Left colon (tissue), 2 donors: Measurements from ENCODE around the gene ABCC3. TPM values are rescaled to one million over a fixed set of nuclear protein-coding genes. Genes with fewer than 3 reads are reported as not detected.
"Not testable (repeated sequence)": the region's sequence is repeated elsewhere in the genome, so short reads cannot be mapped to it uniquely, and the experiment has no call there.

ENCODE experiments used
- ATAC-seq: fragments of 200-7000 bp; cut with Tn5 transposase; one replicate; pipeline ENCODE4 v1.9.1; 2020; ENCODE audit warnings: mild to moderate bottlenecking, moderate library complexity
- DNase-seq, 2 donors: peaks; one replicate each; pipeline ENCODE4 v3.0.0-alpha.2; 2020
- intact Hi-C, 2 donors: fragments of 100-400 bp; cut with DNase I in 1 of 2; cut with micrococcal nuclease in 1 of 2; formaldehyde crosslinking; loops; one replicate each; pipeline versions ENCODE4 v1.11.2 to v1.14.0; 2022; cut with DNase I, micrococcal nuclease
- total RNA-seq, 2 donors: library from RNA; stranded (reverse); fragmentation: NEBNext Ultra II Directional; extraction: Animal tissue kit (Norgen Biotek cat#: 25700); gene quantifications; one replicate each; pipeline ENCODE4 v1.2.1, GENCODE V29; 2021
- donor health status: DM: no; HTN: no; CAD: no.
- donor health status: DM: yes; HTN: yes; CAD: no.

The ABCC3 gene
- total RNA-seq, 2 donors from 2014 or later: 251 to 373 TPM

DNA sequence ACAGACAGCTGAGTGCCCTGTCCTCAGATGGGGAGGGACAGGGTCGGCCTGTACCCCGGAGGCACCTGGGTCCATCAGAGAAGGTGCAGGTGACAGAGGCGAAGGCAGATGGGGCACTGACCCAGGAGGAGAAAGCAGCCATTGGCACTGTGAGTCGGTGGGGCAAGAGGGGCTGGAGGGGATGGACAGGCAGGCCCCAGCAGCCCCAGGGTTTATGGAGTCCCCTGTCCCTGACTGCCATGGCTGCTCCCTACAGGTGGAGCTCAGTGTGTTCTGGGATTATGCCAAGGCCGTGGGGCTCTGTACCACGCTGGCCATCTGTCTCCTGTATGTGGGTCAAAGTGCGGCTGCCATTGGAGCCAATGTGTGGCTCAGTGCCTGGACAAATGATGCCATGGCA lies 40.9 kb downstream of the ABCC3 start:
- DNase-seq (peak; percentile 80 to 86), ATAC-seq (peak; percentile 83)
- intact Hi-C loops: no loop called here

DNA sequence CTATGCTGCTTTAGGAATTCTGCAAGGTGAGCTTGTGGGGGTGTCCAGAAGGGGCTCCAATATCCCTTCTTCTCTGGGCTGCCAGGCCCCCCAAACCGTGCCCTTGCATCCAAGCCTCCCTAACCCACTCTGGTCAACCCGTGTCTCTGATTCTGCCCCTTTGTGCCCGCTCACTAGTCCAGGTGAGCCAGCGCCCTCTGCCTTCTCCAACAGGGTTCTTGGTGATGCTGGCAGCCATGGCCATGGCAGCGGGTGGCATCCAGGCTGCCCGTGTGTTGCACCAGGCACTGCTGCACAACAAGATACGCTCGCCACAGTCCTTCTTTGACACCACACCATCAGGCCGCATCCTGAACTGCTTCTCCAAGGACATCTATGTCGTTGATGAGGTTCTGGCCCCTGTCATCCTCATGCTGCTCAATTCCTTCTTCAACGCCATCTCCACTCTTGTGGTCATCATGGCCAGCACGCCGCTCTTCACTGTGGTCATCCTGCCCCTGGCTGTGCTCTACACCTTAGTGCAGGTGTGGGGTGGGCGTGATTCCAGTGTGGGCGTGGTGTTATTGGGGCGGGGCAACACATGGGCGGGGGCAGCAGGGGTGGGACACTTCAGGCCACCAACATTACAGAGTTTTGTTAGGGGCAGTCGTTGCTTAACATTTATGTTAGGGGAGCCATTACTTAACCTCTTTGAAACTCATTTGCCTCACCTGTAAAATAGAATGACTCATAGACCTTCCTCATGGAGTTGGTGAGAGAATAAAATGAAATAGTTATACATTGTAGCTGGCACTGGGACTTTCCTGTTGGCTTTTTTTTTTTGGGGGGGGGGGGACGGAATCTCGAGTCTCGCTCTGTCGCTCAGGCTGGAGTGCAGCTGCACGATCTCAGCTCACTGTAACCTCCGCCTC lies 41.6 kb downstream of the ABCC3 start:
- ATAC-seq: peak; percentile 35
- intact Hi-C loops: no loop called here
- peak in 1 of 2 donors; percentile 55 for DNase-seq

DNA sequence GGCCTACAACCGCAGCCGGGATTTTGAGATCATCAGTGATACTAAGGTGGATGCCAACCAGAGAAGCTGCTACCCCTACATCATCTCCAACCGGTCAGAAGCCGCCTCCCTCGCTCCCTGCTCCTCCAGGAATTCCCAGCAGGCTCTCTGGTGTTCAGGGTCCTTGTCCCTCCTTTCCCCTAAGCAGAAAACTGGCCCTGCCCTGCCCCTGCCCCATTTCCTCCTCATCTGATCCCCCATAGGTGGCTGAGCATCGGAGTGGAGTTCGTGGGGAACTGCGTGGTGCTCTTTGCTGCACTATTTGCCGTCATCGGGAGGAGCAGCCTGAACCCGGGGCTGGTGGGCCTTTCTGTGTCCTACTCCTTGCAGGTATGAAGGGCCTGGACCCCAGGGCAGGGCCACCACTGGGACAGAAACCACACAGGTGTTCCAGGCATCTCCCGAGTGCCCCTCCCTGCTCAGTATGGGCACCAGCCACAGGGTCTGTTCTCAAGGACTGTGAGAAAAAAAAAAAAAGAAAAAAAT lies 43.2 kb downstream of the ABCC3 start:
- ATAC-seq (no peak), DNase-seq (peak in 1 of 2 donors; percentile 4)
- intact Hi-C loops: no loop called here

DNA sequence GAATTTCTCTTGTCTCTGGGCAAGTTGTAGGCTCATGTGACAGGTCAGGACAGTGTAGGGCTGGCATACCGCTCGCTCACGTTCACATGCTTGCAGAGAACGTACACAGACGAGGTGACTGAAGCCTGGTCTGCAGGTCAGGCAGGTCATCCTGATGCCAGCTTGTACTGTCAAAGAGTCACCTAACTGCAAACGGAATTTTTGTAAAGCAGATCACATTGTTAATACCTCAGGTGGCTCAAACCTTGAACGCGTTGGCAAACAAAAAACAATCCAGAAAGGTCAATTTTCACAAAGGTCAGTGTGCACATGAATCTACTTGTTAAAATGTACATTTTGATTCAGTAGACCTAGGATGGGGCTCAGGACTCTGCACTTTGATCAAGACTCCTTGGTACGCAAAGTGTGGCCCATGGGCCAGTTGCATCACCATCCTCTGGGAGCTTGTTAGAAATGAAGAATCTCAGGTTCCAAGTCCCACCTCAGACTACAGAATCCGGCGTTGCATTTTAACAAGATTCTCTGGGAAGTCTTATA lies 44.4 kb downstream of the ABCC3 start:
- ATAC-seq: no peak
- intact Hi-C loops: no loop called here
- DNase-seq: no peak

DNA sequence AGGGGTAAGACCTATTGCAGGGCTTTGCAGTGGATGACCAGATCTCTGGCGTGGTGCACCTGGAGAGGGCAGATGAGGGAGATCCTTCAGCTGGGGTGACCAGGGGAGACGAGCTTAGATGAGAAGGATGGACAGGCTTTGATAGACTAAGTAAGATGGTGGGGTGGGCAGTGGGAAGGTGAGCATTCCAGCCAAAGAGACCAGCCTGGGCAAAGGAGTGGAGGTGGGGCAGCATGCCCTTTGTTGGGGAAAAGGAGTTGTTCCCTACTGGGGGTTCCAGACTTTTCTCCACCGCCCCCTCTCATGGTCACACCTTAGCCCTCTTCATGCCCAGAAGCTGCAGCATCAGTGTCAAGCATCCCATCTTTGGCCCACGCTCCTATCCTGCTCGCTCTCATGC lies 45.4 kb downstream of the ABCC3 start:
- ATAC-seq (no peak), DNase-seq (no peak)
- intact Hi-C loops: no loop called here

DNA sequence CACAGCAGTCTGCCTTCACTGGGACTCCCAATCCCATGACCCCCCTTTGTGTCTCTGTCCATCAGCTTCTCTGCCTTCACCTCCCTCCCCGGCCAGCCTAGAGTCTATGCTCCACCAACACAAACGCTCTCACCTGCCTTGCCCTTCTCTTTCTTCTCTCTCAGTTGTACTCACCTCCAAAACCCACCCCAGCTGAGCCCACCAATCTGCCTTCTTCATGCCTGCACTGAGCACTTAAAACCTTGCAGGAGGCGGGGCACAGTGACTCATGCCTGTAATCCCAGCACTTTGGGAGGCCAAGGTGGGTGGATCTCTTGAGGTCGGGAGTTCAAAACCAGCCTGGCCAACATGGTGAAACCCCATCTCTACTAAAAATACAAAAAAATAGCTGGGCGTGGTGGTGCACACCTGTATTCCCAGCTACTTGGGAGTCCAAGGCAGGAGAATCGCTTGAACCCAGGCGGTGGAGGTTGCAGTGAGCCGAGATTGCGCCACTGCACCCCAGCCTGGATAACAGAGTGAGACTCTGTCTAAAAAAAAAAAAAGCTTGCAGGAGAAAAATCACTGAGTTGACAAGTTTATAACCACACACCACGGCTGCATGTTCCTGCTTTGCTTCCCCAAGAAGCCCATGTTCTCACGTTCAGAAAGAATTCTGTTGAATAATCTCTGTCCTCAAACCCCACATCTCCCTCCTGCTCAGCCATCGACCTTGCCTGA lies 46.0 kb downstream of the ABCC3 start:
- DNase-seq, ATAC-seq, intact Hi-C loops: not testable (repeated sequence)

DNA sequence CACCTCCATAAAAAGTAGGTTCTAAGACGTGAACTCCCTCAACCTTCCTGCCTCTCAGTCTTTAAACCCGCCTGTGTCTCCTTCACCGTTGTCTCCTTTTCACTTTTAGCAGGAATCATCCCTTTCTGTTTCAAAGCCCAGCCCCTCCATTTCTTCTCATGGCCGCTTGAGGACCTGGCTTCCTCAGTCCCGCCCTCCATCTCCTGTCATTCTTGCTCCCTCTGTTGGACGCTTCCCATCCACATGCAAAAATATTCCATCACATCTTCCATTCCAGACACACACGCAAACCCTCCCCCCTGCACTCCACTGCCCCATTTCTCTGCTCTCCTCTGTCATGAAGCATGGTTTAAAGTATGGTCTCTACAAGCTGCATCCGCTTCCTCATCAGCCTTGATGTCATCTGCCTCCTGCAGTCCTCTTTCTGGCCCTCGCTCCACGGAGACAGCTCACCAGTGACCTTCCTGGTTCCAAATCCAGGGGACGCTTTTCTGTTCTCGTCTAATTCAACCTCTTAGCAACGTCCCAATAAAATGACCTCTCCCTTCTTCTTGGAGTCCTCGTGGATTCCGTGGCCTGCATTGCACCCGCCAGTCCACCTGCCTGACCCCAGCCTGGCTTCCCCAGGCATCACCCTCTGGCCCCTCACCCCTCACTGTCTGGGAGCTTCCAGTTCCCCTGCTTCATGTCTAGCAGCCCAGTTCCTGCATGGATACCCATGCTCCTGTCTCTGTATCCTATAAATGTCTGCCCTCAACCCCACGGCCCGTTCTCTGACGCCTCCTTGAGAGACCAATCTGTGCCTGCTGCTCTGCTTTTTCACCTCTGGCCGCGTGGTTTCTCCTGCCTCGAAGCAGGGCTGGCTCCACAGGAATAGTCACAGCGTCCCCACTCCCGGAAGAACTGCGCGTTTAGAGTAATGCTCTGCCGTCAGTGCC lies 46.9 kb downstream of the ABCC3 start:
- ATAC-seq (peak; percentile 33), DNase-seq (peak in 1 of 2 donors; percentile 54)
- intact Hi-C loops: no loop called here

DNA sequence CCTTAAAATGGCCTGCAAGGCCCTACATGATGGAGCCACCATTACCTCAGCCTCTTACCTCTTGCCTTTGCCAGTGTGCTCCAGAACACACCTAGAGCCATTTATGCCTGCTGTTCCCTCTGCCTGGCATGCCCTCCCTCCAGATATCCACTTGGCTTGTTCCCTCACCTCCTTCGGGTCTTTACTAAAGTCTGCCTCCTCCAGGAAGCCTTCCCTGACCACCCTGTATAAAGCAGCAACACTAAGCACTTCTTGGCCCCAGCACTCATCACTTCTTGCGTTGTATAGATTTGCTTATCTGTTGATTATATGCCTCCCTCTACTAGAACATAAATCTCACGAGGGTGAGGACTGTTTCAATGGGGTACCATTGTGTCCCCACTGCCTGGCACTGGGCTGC lies 47.8 kb downstream of the ABCC3 start:
- DNase-seq (no peak), ATAC-seq (no peak)
- intact Hi-C loops: no loop called here

DNA sequence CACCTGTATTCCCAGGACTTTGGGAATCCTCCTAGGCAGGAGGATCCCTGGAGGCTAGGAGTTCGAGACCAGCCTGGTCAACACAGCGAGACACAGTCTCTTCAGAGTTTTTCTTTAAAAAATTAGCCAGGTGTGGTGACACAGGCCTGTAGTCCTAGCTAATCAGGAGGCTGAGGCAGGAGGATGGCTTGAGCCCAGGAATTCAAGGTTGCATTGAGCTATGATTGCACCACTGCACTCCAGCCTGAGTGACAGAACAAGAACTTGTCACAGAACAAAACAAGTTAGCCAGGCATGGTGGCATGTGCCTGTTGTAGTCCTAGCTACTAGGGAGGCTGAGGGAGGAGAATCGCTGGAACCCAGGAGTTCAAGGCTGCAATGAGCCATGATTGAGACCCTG lies 48.3 kb downstream of the ABCC3 start:
- no peak for DNase-seq
- ATAC-seq: no peak
- intact Hi-C loops: no loop called here

DNA sequence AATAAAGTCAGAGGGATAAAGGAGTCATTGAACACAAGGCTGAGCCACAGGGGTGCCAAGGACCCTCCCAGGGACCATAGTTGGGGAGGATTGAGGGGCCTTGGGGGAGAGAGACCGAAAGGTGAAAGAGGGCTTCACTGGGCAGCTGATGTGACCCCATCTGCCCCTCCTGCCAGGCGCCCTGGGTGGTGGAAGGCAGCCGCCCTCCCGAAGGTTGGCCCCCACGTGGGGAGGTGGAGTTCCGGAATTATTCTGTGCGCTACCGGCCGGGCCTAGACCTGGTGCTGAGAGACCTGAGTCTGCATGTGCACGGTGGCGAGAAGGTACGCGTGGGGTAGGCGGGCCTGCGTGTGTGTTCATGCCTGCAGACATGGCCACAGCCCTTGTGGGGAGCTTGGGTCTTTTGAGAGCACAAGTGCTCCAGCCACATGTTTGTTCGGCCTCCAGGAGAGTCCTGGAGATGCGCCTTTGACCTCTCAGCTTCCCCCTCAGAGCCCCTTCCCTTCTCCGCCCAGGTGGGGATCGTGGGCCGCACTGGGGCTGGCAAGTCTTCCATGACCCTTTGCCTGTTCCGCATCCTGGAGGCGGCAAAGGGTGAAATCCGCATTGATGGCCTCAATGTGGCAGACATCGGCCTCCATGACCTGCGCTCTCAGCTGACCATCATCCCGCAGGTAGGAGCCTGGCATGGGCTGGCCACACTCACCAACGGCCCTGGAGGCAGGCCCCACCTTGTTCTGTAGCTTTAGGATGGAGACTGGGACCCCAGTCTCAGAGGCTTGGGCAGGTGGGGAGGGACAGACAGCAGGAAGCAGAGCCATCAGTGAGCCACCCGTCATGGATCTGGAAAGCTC lies 49.0 kb downstream of the ABCC3 start:
- ATAC-seq: no peak
- no peak for DNase-seq
- intact Hi-C loops: no loop called here

DNA sequence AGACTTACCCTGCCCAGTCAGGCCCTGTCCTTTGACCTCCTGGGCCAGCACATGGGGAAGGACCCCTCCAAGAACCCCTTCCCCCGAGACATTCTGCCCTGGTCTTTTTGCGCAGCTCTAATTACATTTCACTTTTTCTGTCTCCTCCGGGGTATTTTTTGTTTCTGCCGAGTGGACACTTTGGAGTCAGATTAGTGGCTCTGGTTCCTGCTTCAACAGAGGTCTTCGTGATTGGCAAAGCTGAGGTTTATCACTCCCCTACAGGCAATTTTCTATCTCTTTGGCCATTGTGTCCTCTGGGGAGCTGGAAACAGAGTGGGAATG lies 49.6 kb downstream of the ABCC3 start:
- ATAC-seq (no peak), DNase-seq (no peak)
- intact Hi-C loops: no loop called here

DNA sequence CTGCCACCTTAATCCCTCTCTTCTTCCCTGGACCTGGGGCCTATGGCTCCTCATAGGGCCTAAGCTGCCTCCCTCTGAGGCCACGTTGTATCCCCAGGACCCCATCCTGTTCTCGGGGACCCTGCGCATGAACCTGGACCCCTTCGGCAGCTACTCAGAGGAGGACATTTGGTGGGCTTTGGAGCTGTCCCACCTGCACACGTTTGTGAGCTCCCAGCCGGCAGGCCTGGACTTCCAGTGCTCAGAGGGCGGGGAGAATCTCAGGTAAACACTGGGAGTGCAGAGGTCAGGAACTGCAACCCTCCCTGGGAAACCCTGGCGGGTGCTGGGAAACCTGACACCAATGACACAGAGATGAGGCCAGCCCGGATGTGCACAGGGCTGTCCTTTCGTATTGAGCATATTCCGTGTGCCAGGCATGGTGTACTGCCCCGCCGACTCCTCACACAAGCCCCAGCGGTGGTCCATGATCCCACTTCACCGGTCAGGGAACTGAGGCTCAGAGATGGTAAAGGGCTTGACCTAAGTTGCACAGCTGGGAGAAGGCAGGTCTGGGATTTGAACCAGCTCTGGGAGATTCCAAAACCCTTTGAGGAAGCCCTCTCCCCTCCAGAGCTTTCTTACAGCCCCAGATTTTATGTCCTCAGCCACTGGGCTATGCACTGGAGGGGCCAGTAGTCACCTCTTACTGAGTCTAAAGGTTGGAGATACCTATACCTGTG lies 50.1 kb downstream of the ABCC3 start:
- DNase-seq (peak; percentile 77 to 90), ATAC-seq (peak; percentile 73)
- intact Hi-C loops: no loop called here

DNA sequence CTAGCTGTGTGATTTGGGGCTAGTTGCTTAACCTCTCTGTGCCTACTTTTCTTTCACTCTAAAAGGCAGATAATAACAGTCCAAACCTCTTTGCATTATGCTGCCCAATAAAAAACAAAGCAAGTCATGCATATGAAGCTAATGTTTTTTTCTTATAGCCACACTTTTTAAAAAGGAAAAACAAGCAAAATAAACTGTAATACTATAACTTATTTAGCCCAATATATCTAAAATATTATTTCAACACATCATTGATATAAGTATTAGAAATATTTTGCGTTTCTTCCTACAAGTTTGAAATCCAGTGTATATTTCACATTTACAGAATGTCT lies 50.6 kb downstream of the ABCC3 start:
- no peak for ATAC-seq
- intact Hi-C loops: no loop called here
- DNase-seq: no peak

DNA sequence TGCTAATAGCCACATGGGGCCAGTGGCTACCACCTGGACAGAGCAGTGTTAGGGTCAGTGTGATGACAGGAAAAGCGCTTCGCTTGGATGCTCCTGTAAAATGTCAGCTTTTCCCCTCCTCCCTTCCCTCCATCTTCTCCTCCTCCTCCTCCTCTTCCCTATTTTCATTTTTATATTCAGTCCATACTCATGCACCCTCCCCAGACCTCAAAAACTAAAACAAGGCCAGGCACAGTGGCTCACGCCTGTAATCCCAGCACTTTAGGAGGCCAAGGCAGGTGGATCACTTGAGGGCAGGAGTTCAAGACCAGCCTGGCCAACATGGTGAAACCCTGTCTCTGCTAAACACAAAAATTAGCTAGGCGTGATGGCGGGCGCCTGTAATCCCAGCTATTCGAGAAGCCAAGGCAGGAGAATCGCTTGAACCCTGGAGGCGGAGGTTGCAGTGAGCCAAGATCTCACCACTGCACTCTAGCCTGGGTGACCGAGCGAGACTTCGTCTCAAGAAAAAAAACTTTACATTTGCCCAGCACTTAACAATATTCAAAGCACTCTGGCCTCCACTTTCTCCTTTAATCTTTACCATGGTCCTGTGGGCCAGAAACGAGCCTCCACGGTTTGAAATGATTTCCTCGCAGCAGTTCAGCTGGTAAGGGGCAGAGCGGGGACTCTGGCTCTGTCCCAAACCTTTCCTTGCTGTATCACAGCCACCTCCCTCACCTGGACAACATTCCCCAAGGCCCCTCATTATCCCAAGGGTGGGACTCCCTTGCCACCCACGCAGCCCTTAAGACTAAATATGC lies 51.2 kb downstream of the ABCC3 start:
- DNase-seq (no peak), ATAC-seq (peak; percentile 1)
- intact Hi-C loops: no loop called here

DNA sequence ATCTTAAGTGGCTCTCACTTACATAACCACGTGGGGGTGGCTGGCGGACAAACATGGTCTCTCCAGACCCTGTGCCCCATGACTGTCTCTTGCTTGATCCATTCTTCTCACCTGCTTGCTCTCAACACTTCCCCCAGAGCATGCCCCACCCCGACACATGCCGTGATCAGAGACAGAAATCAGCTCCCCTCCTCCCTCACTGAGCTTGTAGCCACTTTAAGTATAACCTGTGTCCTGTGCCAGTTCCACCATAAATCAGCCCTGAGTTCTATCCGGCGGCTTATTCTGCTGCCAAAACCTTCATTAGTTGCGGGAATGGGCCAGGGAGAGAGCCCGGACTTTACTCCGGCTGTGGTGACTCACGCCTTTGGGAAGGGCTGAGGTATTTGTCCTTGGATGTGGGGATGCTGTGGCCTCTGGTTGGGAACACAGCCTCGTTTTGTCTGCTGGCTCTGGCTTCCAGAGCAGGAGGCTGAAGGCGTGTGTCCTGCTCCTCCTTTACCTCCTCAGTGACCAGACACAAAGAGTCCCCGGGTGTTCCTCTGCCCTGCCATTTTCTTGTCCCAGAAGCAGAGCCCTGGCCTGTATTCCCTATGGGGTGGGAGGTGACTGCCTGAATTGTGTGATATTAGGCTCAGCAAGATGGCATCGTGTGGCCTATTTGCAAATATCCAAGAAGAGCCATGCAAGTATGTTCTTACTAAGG lies 52.0 kb downstream of the ABCC3 start:
- peak; percentile 75 to 92 for DNase-seq
- intact Hi-C loops: no loop called here

More for the DNA sequence above, 52.0 kb downstream of the ABCC3 start:
- peak; percentile 76 for ATAC-seq
